ENCODE data around the gene FSTL4.
"Not testable (repeated sequence)": the region's sequence is repeated elsewhere in the genome, so short reads cannot be mapped to it uniquely, and the experiment has no call there.

DNA sequence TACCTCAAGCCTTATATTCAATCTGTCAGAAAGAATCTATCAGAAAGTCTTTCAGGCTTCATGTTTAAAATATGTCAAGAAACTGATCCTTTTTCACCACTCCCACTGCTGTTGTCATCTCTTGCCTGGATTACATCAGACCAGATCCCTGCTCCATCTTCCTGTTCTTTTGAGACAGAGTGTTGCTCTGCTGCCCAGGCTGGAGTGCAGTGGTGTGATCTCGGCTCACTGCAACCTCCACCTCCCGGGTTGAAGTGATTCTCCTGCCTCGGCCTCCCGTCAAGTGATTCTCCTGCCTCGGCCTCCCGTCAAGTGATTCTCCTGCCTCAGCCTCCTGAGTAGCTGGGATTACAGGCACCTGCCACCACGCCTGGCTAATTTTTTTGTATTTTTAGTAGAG is 396.2 kb downstream of the FSTL4 start:
- not testable (repeated sequence) for TF ChIP-seq CTCF (conservative IDR thresholded peaks at IDR 0.05; ENCODE audit: low read length); EZH2phosphoT487 (IDR thresholded peaks at IDR 0.05; ENCODE audit: borderline replicate concordance, low read depth, low read length)
